ENCODE results near the gene SND1.

SND1 gene

GRCh38 chr7:127819975-127820731, 168.2 kb downstream of the SND1 start (continued):
- peak; percentile 70; the same call in 1 of the 2 replicates for TF ChIP-seq TSHZ1 (tag by site-specific recombination; IDR thresholded peaks at IDR 0.05; ENCODE audit: borderline replicate concordance)
- TF ChIP-seq ZNF48 (tag by site-specific recombination; IDR thresholded peaks at IDR 0.05), result no peak
- no peak for TF ChIP-seq ZNF157 (tag by site-specific recombination; IDR thresholded peaks at IDR 0.05)
- no peak for TF ChIP-seq ZNF155 (tag by site-specific recombination; IDR thresholded peaks at IDR 0.05)
- peak; percentile 52; the same call in 1 of the 2 replicates for TF ChIP-seq GLIS2 (tag by site-specific recombination; IDR thresholded peaks at IDR 0.05)
- no peak for TF ChIP-seq HOXC10 (CRISPR knock-in tag; IDR thresholded peaks at IDR 0.05)
- TF ChIP-seq BCL11B (tag by site-specific recombination; IDR thresholded peaks at IDR 0.05; ENCODE audit: low read depth), result no peak
- no peak for TF ChIP-seq ZNF658 (tag by site-specific recombination; IDR thresholded peaks at IDR 0.05)
- TF ChIP-seq PRDM4 (tag by site-specific recombination; IDR thresholded peaks at IDR 0.05), result peak; percentile 44; the same call in 1 of the 2 replicates
- TF ChIP-seq ZNF433 (tag by site-specific recombination; IDR thresholded peaks at IDR 0.05; ENCODE audit: low read depth), result no peak
- peak; percentile 92 for TF ChIP-seq TCF7L2 (IDR thresholded peaks at IDR 0.05; ENCODE audit: borderline replicate concordance, low read depth, low read length)
- TF ChIP-seq ZNF621 (tag by site-specific recombination; IDR thresholded peaks at IDR 0.05), result no peak
- TF ChIP-seq SP7 (tag by site-specific recombination; IDR thresholded peaks at IDR 0.05), result peak; percentile 100
- peak; percentile 94 for TF ChIP-seq ZNF629 (tag by site-specific recombination; IDR thresholded peaks at IDR 0.05)
- no peak for TF ChIP-seq HOXD13 (CRISPR knock-in tag; IDR thresholded peaks at IDR 0.05; ENCODE audit: borderline replicate concordance)
- TF ChIP-seq ZNF24 (tag by site-specific recombination; IDR thresholded peaks at IDR 0.05), result peak; percentile 86; the same call in 1 of the 2 replicates
- TF ChIP-seq ZNF449 (tag by site-specific recombination; IDR thresholded peaks at IDR 0.05), result no peak
- no peak for TF ChIP-seq ZNF510 (tag by site-specific recombination; IDR thresholded peaks at IDR 0.05; ENCODE audit: insufficient replicate concordance)
- TF ChIP-seq ZBTB1 (tag by site-specific recombination; IDR thresholded peaks at IDR 0.05), result no peak
- no peak for TF ChIP-seq ZNF112 (tag by site-specific recombination; IDR thresholded peaks at IDR 0.05)
- no peak for TF ChIP-seq SCRT2 (tag by site-specific recombination; IDR thresholded peaks at IDR 0.05)
- TF ChIP-seq ZNF114 (tag by site-specific recombination; IDR thresholded peaks at IDR 0.05), result no peak
- TF ChIP-seq ZNF221 (tag by site-specific recombination; IDR thresholded peaks at IDR 0.05; ENCODE audit: borderline replicate concordance), result no peak
- TF ChIP-seq ZNF610 (tag by site-specific recombination; IDR thresholded peaks at IDR 0.05; ENCODE audit: borderline replicate concordance), result no peak
- TF ChIP-seq, protein P1, sequence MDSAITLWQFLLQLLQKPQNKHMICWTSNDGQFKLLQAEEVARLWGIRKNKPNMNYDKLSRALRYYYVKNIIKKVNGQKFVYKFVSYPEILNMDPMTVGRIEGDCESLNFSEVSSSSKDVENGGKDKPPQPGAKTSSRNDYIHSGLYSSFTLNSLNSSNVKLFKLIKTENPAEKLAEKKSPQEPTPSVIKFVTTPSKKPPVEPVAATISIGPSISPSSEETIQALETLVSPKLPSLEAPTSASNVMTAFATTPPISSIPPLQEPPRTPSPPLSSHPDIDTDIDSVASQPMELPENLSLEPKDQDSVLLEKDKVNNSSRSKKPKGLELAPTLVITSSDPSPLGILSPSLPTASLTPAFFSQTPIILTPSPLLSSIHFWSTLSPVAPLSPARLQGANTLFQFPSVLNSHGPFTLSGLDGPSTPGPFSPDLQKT (IDR thresholded peaks at IDR 0.05; ENCODE audit: borderline replicate concordance, low read depth, low read length), result no peak
- no peak for TF ChIP-seq WT1 (tag by site-specific recombination; IDR thresholded peaks at IDR 0.05)
- no peak for TF ChIP-seq ZNF704 (tag by site-specific recombination; IDR thresholded peaks at IDR 0.05)
- TF ChIP-seq SP2 (tag by site-specific recombination; IDR thresholded peaks at IDR 0.05), result 0 out of 2 replicates have a peak, but pooled peaks have one; percentile 15
- TF ChIP-seq ZNF2 (tag by site-specific recombination; IDR thresholded peaks at IDR 0.05), result no peak; the same call in none of the 2 replicates
- TF ChIP-seq ZNF146 (tag by site-specific recombination; IDR thresholded peaks at IDR 0.05), result no peak
- TF ChIP-seq ZSCAN23 (tag by site-specific recombination; IDR thresholded peaks at IDR 0.05), result peak; percentile 71; the same call in 1 of the 2 replicates
